Endodermal cell (in vitro differentiated cells): Measurements from ENCODE around the gene ELP2. TPM values are rescaled to one million over a fixed set of nuclear protein-coding genes. Genes with fewer than 3 reads are reported as not detected.

Experiments used
- DNase-seq: peaks from one replicate; pipeline ENCODE4 v3.0.0-alpha.2; 2017
- H3K27ac ChIP-seq: 2 replicates; pipeline ENCODE4 v1.5.1; 2013; ENCODE audit warnings: mild to moderate bottlenecking, low read depth, low read length, moderate library complexity
- H3K27me3 ChIP-seq: 2 replicates; pipeline ENCODE4 v1.6.1; 2013; ENCODE audit warnings: mild to moderate bottlenecking, low read length, moderate library complexity; ENCODE audit not compliant: insufficient read depth, control insufficient read depth, poor library complexity, severe bottlenecking
- H3K36me3 ChIP-seq: 2 replicates; pipeline ENCODE4 v1.7.0; 2013; ENCODE audit warnings: mild to moderate bottlenecking, low read length, moderate library complexity; ENCODE audit not compliant: control insufficient read depth, insufficient read depth
- H3K4me1 ChIP-seq: one replicate; pipeline ENCODE4 v1.7.0; 2013; ENCODE audit warnings: low read length; ENCODE audit not compliant: control insufficient read depth, insufficient read depth
- H3K4me3 ChIP-seq: 2 replicates; pipeline ENCODE4 v1.5.1; 2013; ENCODE audit warnings: mild to moderate bottlenecking, low read length, moderate library complexity
- H3K9ac ChIP-seq: 2 replicates; pipeline ENCODE4 v1.6.1; 2013; ENCODE audit warnings: mild to moderate bottlenecking, low read length, moderate library complexity; ENCODE audit not compliant: poor library complexity, severe bottlenecking; ENCODE audit errors: extremely low read depth
- H3K9me3 ChIP-seq: 2 replicates; pipeline ENCODE4 v1.6.1; 2013; ENCODE audit warnings: mild to moderate bottlenecking, low read length, moderate library complexity; ENCODE audit not compliant: control insufficient read depth
- H3K27ac Mint-ChIP-seq: 2 replicates; pipeline ENCODE4 v1.8.0; 2020; ENCODE audit warnings: mixed read lengths
- H3K27me3 Mint-ChIP-seq: 2 replicates; pipeline ENCODE4 v1.8.0; 2021; ENCODE audit warnings: mild to moderate bottlenecking, mixed read lengths; ENCODE audit not compliant: insufficient read depth
- H3K36me3 Mint-ChIP-seq: 2 replicates; pipeline ENCODE4 v1.8.0; 2020; ENCODE audit warnings: low read depth, mixed read lengths
- H3K4me1 Mint-ChIP-seq: 2 replicates; pipeline ENCODE4 v1.8.0; 2020; ENCODE audit warnings: mixed read lengths
- H3K4me3 Mint-ChIP-seq: 2 replicates; pipeline ENCODE4 v1.8.0; 2020; ENCODE audit warnings: mild to moderate bottlenecking, moderate library complexity, mixed read lengths
- H3K9me3 Mint-ChIP-seq: 2 replicates; pipeline ENCODE4 v1.8.0; 2020; ENCODE audit warnings: mild to moderate bottlenecking, mixed read lengths
- CTCF ChIP-seq: fragments of 200-600 bp; sonication (generic); conservative IDR thresholded peaks from 2 replicates; pipeline ENCODE4 v1.5.0; 2021; ENCODE audit warnings: antibody characterized with exemption, mild to moderate bottlenecking
- WGBS, 2 experiments: methylation state at CpG; one replicate each; pipeline versions ENCODE4 v1.1.5 to v1.1.7; 2013; ENCODE audit warnings: missing lambda C conversion rate in 2 of 2, mixed read lengths in 1 of 2; ENCODE audit not compliant: insufficient coverage in 1 of 2, insufficient read length in 1 of 2; 5-methylcytosine and 5-hydroxymethylcytosine counted together
- total RNA-seq, 2 donors: library from RNA; stranded (reverse); fragmentation: NEBNext Ultra II Directional in 1 of 2; extraction: Animal tissue kit (Norgen Biotek cat#: 25700) in 1 of 2; gene quantifications; 2 replicates in 1 of 2; 3 replicates in 1 of 2; pipeline ENCODE4 v1.2.1, GENCODE V29; 2021

The ELP2 gene
- total RNA-seq, 2 donors from 2014 or later, result 125 to 129 TPM

- TF ChIP-seq CTCF, result no peak
- Mint-ChIP-seq H3K4me3 (no peak overlapping the region), H3K9me3 (no peaks in the 10 kb centered on the region), H3K27ac (no peak overlapping the region), H3K4me1 (no peaks in the 10 kb centered on the region), H3K36me3 (peaks cover 33% of the 10 kb centered on the region), H3K27me3 (no peaks in the 10 kb centered on the region)
- DNase-seq, result no peak
- no peak overlapping the region for H3K27ac ChIP-seq
- no peak overlapping the region for H3K9ac ChIP-seq
- no peaks in the 10 kb centered on the region for H3K9me3 ChIP-seq
- no peaks in the 10 kb centered on the region for H3K27me3 ChIP-seq
- peaks cover 49% of the 10 kb centered on the region for H3K36me3 ChIP-seq
- no peak overlapping the region for H3K4me3 ChIP-seq
- 90 to 91% methylated on average over 6 to 9 of the region's 9 CpGs for WGBS, 2 experiments
- no peaks in the 10 kb centered on the region for H3K4me1 ChIP-seq
These were observed 47.0 kb downstream of the ELP2 start for GRCh38 chr18:36176711-36177110.

- Histone ChIP-seq H3K27ac (no peak overlapping the region), H3K4me3 (no peak overlapping the region), H3K9me3 (no peaks in the 10 kb centered on the region), H3K9ac (no peak overlapping the region), H3K36me3 (peaks cover 39% of the 10 kb centered on the region), H3K4me1 (no peaks in the 10 kb centered on the region), H3K27me3 (peaks cover under 1% of the 10 kb centered on the region)
- no peak for DNase-seq
- Mint-ChIP-seq H3K4me1 (no peaks in the 10 kb centered on the region), H3K27ac (no peak overlapping the region), H3K4me3 (no peak overlapping the region), H3K27me3 (peaks cover 1% of the 10 kb centered on the region), H3K9me3 (no peaks in the 10 kb centered on the region), H3K36me3 (peaks cover 26% of the 10 kb centered on the region)
- TF ChIP-seq CTCF, result no peak
- 90 to 100% methylated on average over 1 to 3 of the region's 3 CpGs for WGBS, 2 experiments
These were observed 48.2 kb downstream of the ELP2 start for GRCh38 chr18:36177913-36178312.

- no peak overlapping the region for H3K27ac ChIP-seq
- H3K36me3 ChIP-seq, result peaks cover 23% of the 10 kb centered on the region
- Mint-ChIP-seq H3K27ac (no peak overlapping the region), H3K4me3 (no peak overlapping the region), H3K4me1 (no peaks in the 10 kb centered on the region), H3K27me3 (peaks cover 20% of the 10 kb centered on the region), H3K36me3 (peaks cover 13% of the 10 kb centered on the region), H3K9me3 (no peaks in the 10 kb centered on the region)
- no peak for TF ChIP-seq CTCF
- no peak overlapping the region for H3K9ac ChIP-seq
- H3K4me3 ChIP-seq, result no peak overlapping the region
- WGBS, 2 experiments, result 90 to 100% methylated on average over 5 to 7 of the region's 7 CpGs
- H3K9me3 ChIP-seq, result no peaks in the 10 kb centered on the region
- H3K4me1 ChIP-seq, result no peaks in the 10 kb centered on the region
- DNase-seq, result no peak
- peaks cover 18% of the 10 kb centered on the region for H3K27me3 ChIP-seq
These were observed 50.1 kb downstream of the ELP2 start for GRCh38 chr18:36179562-36180355.
